Measurements from ENCODE around the gene SSR1.

SSR1 gene

GRCh38 chr6:7243179-7243981 lies 69.6 kb downstream of the SSR1 start:
- TF ChIP-seq CTCF (IDR thresholded peaks at IDR 0.05; ENCODE audit: low read depth, low read length), result peak; percentile 92
- DNase-seq, result peak; percentile 87
- H3K36me3 ChIP-seq, result peaks cover 59% of the 10 kb centered on the region
- H3K27ac ChIP-seq, result peak overlapping the region; percentile 6
- no peak overlapping the region for H3K4me3 ChIP-seq (ENCODE audit: low read depth, low read length)
- no peaks in the 10 kb centered on the region for H3K27me3 ChIP-seq (ENCODE audit: insufficient read depth, low read depth, severe bottlenecking)
- no peaks in the 10 kb centered on the region for H3K9me3 ChIP-seq (ENCODE audit: severe bottlenecking)

- Histone ChIP-seq H3K27ac (no peak overlapping the region; the same call in 1 of the 2 replicates), H3K9me3 (ENCODE audit: severe bottlenecking) (no peaks in the 10 kb centered on the region), H3K36me3 (peaks cover 54% of the 10 kb centered on the region), H3K27me3 (ENCODE audit: insufficient read depth, low read depth, severe bottlenecking) (no peaks in the 10 kb centered on the region), H3K4me3 (ENCODE audit: low read depth, low read length) (no peak overlapping the region)
- TF ChIP-seq CTCF (IDR thresholded peaks at IDR 0.05; ENCODE audit: low read depth, low read length), result no peak
- no peak for DNase-seq
These were observed 70.2 kb downstream of the SSR1 start for GRCh38 chr6:7242835-7243178.

- no peak overlapping the region for H3K4me3 ChIP-seq (ENCODE audit: low read depth, low read length)
- no peak for TF ChIP-seq CTCF (IDR thresholded peaks at IDR 0.05; ENCODE audit: low read depth, low read length)
- H3K9me3 ChIP-seq (ENCODE audit: severe bottlenecking), result no peaks in the 10 kb centered on the region
- H3K27ac ChIP-seq, result no peak overlapping the region
- peaks cover 49% of the 10 kb centered on the region for H3K36me3 ChIP-seq
- no peaks in the 10 kb centered on the region for H3K27me3 ChIP-seq (ENCODE audit: insufficient read depth, low read depth, severe bottlenecking)
- DNase-seq, result no peak
These were observed 71.0 kb downstream of the SSR1 start for GRCh38 chr6:7241709-7242645.

GRCh38 chr6:7241160-7241559 lies 71.8 kb downstream of the SSR1 start:
- H3K27ac ChIP-seq, result no peak overlapping the region
- H3K9me3 ChIP-seq (ENCODE audit: severe bottlenecking), result no peaks in the 10 kb centered on the region
- H3K4me3 ChIP-seq (ENCODE audit: low read depth, low read length), result no peak overlapping the region
- no peaks in the 10 kb centered on the region for H3K27me3 ChIP-seq (ENCODE audit: insufficient read depth, low read depth, severe bottlenecking)
- DNase-seq, result no peak
- no peak for TF ChIP-seq CTCF (IDR thresholded peaks at IDR 0.05; ENCODE audit: low read depth, low read length)
- H3K36me3 ChIP-seq, result peaks cover 41% of the 10 kb centered on the region

- no peaks in the 10 kb centered on the region for H3K9me3 ChIP-seq (ENCODE audit: severe bottlenecking)
These were observed 72.6 kb downstream of the SSR1 start for GRCh38 chr6:7240351-7240750.

More at GRCh38 chr6:7240351-7240750, 72.6 kb downstream of the SSR1 start:
- H3K4me3 ChIP-seq (ENCODE audit: low read depth, low read length), result no peak overlapping the region
- no peak overlapping the region for H3K27ac ChIP-seq
- TF ChIP-seq CTCF (IDR thresholded peaks at IDR 0.05; ENCODE audit: low read depth, low read length), result no peak
- DNase-seq, result no peak
- H3K27me3 ChIP-seq (ENCODE audit: insufficient read depth, low read depth, severe bottlenecking), result no peaks in the 10 kb centered on the region
- peaks cover 44% of the 10 kb centered on the region for H3K36me3 ChIP-seq
